K562 (cell line): Measurements from ENCODE around the gene PIP5K1B. TPM values are rescaled to one million over a fixed set of nuclear protein-coding genes. Genes with fewer than 3 reads are reported as not detected.

Experiments used
- DNMT1 ChIP-seq: fragments of 450-650 bp; IDR thresholded peaks from 2 replicates; pipeline ENCODE4 v1.6.1; 2016; ENCODE audit warnings: antibody characterized with exemption, mild to moderate bottlenecking
- JUN ChIP-seq, 2 experiments: sonication (generic) in 1 of 2; formaldehyde crosslinking in 1 of 2; IDR thresholded peaks; 2 replicates each; pipeline versions ENCODE4 v1.6.1 to v1.8.0; 2012 to 2022; ENCODE audit warnings: borderline replicate concordance in 2 of 2, mild to moderate bottlenecking in 2 of 2, improper control_type of control experiment in 1 of 2, low read depth in 1 of 2, low read length in 1 of 2, missing genetic modification reagents in 1 of 2
- MAX ChIP-seq: sonication (generic); formaldehyde crosslinking; IDR thresholded peaks from 2 replicates; pipeline ENCODE4 v1.9.0; 2022; ENCODE audit warnings: mild to moderate bottlenecking, missing genetic modification reagents
- MLLT1 ChIP-seq, 2 experiments: fragments of 450-650 bp; IDR thresholded peaks; 2 replicates each; pipeline ENCODE4 v1.6.1; 2016
- MTA1 ChIP-seq: fragments of 450-650 bp; IDR thresholded peaks from 2 replicates; pipeline ENCODE4 v1.6.1; 2017; ENCODE audit warnings: borderline replicate concordance
- TFAM ChIP-seq: fragments of 250-450 bp; sonication (Bioruptor Pico); conservative IDR thresholded peaks from 2 replicates; pipeline ENCODE4 v1.5.0; 2021; ENCODE audit warnings: mild to moderate bottlenecking, moderate library complexity
- USF2 ChIP-seq: sonication (generic); formaldehyde crosslinking; IDR thresholded peaks from 2 replicates; pipeline ENCODE4 v1.5.0; 2020; ENCODE audit warnings: missing genetic modification reagents
- ZBTB11 ChIP-seq, 3 experiments: fragments of 200-800 bp in 1 of 3; fragments of 250-450 bp in 1 of 3; fragments of 450-650 bp in 1 of 3; sonication (Bioruptor Pico) in 1 of 3; sonication (Bioruptor generic) in 1 of 3; formaldehyde crosslinking in 1 of 3; IDR thresholded peaks; 2 replicates each; pipeline versions ENCODE4 v1.6.1 to v1.8.0; 2016 to 2022; ENCODE audit warnings: mild to moderate bottlenecking in 2 of 3, missing genetic modification characterization in 2 of 3, missing compliant biosample characterization in 1 of 3, moderate library complexity in 1 of 3
- ZNF311 ChIP-seq: fragments of 250-450 bp; sonication (Bioruptor Pico); IDR thresholded peaks from 2 replicates; pipeline ENCODE4 v1.4.0; 2020; ENCODE audit warnings: mild to moderate bottlenecking, moderate library complexity
- polyA plus RNA-seq, 8 experiments: library from polyadenylated mRNA; depleted of rRNA in 4 of 8; stranded (reverse) in 5 of 8; unstranded in 3 of 8; fragments of >200 nt; fragmentation: Nextera tagmentation in 2 of 8; fragmentation: Illumina TruSeq in 1 of 8; extraction: Ambion mirVana in 2 of 8; extraction: Trizol in 1 of 8; gene quantifications; 2 replicates each; pipeline versions ENCODE4 v1.2.1 to v1.2.3, GENCODE V29; 2011 to 2014; ENCODE audit warnings: inconsistent platforms in 1 of 8, missing spikeins in 1 of 8
- total RNA-seq, 7 experiments: library from RNA; depleted of rRNA in 6 of 7; stranded (reverse); fragments of >200 nt in 6 of 7; fragmentation: Illumina TruSeq in 2 of 7; extraction: Trizol in 2 of 7; gene quantifications; 2 replicates each; pipeline versions ENCODE4 v1.2.1 to v1.2.3, GENCODE V29; 2011 to 2021; ENCODE audit warnings: low replicate concordance in 1 of 7

The PIP5K1B gene
- total and polyA plus RNA-seq, 9 of the 15 experiments (the other 6 are each of a cell fraction or from before 2014, with no cell fraction given) = 3.1 to 12.9 (median 7.4) TPM

- TF ChIP-seq ZBTB11 (CRISPR knock-in tag; IDR thresholded peaks at IDR 0.05) (0 out of 6 replicates have a peak, but pooled peaks of 1 of the 3 experiments have one; percentile 35), MLLT1 (IDR thresholded peaks at IDR 0.05) (0 out of 4 replicates have a peak, but pooled peaks have one; percentile 24 to 27), TFAM (CRISPR knock-in tag) (no peak), MAX (no peak), MTA1 (peak; percentile 53; the same call in 1 of the 2 replicates), DNMT1 (no peak), ZNF311 (CRISPR knock-in tag) (no peak), USF2 (peak; percentile 62), JUN (IDR thresholded peaks at IDR 0.05; ENCODE audit: borderline replicate concordance, low read depth, low read length) (0 out of 2 replicates have a peak, but pooled peaks have one; percentile 6), JUN (CRISPR knock-in tag; IDR thresholded peaks at IDR 0.05; ENCODE audit: borderline replicate concordance) (no peak)
Observed at GRCh38 chr9:68778635-68779034, 73.6 kb downstream of the PIP5K1B start (continued).
